ENCODE results near the gene CNTNAP2. TPM values are rescaled to one million over a fixed set of nuclear protein-coding genes. Genes with fewer than 3 reads are reported as not detected.

The CNTNAP2 gene
- total and polyA plus RNA-seq, 2 of the 8 experiments (the other 6 are each of a cell fraction or from before 2014, with no cell fraction given), result 27.9 to 71.0 TPM

- no peak for TF ChIP-seq CHD7 (IDR thresholded peaks at IDR 0.05; ENCODE audit: insufficient replicate concordance, low read length)
- TF ChIP-seq PHF8 (conservative IDR thresholded peaks at IDR 0.05; ENCODE audit: low read depth, low read length), result no peak
Observed at GRCh38 chr7:147079921-147080420, 963.4 kb downstream of the CNTNAP2 start (continued).
